Measurements from ENCODE around the gene LINC01488. TPM values are rescaled to one million over a fixed set of nuclear protein-coding genes. Genes with fewer than 3 reads are reported as not detected.

Gene LINC01488
- total and polyA plus RNA-seq, 2 of the 13 experiments (the other 11 are each of a cell fraction or from before 2014, with no cell fraction given): 0.26 to 0.58 TPM

DNA sequence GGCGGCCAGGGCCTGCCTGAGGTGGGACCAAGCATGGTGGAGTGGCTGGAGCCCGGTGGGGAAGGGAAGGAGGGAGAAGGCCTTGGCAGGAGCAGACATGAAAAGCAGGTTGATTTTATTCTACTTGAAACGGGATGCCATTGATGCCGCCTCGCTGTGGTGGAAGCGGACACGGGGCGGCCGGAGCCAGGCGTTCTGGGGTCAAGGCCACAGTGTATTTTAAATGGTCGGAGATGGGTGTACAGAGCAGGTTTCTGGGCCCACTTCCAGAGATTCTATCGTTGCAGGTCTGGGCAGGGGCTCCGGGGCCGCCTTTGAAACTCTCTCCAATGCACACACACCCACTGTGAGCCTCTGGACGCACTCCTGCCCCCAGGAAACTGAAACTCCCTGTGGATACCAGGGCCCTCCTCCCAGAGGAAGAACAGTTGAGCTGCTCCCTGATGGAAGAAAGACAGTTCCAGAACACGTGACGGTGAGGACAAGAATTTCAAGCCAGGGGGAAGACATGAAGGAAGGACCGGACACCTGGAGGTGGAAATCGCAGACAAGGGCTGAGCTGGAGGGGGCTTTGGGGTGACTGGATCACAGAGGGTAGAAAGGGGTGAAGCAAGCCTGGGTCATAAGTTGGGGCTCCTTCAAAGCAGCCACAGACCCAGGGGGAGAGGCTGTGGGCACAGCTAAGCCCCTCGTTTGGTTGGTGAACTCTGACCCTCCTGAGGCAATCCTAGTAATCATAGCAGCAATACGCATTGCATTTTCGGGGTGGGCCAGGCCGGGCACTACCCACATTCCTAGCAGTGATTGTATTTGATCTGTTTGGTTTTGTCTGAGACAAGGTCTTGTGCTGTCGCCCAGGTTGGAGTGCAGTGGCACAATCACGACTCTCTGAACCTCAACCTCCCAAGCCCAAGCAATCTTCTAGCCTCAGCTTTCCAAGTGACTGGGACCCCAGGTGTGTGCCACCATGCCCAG lies 12.3 kb upstream of the LINC01488 start (continued):
- TF ChIP-seq, protein P1, sequence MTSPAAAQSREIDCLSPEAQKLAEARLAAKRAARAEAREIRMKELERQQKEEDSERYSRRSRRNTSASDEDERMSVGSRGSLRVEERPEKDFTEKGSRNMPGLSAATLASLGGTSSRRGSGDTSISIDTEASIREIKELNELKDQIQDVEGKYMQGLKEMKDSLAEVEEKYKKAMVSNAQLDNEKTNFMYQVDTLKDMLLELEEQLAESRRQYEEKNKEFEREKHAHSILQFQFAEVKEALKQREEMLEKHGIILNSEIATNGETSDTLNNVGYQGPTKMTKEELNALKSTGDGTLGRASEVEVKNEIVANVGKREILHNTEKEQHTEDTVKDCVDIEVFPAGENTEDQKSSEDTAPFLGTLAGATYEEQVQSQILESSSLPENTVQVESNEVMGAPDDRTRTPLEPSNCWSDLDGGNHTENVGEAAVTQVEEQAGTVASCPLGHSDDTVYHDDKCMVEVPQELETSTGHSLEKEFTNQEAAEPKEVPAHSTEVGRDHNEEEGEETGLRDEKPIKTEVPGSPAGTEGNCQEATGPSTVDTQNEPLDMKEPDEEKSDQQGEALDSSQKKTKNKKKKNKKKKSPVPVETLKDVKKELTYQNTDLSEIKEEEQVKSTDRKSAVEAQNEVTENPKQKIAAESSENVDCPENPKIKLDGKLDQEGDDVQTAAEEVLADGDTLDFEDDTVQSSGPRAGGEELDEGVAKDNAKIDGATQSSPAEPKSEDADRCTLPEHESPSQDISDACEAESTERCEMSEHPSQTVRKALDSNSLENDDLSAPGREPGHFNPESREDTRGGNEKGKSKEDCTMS (CRISPR knock-in tag; conservative IDR thresholded peaks at IDR 0.05): no peak
- TF ChIP-seq RFX5 (IDR thresholded peaks at IDR 0.05; ENCODE audit: low read depth, low read length) (no peak), TBX2 (CRISPR knock-in tag; IDR thresholded peaks at IDR 0.05; ENCODE audit: borderline replicate concordance) (peak; percentile 49; the same call in 1 of the 2 replicates), TGIF2 (CRISPR knock-in tag; IDR thresholded peaks at IDR 0.05) (no peak), HHEX (CRISPR knock-in tag; IDR thresholded peaks at IDR 0.05) (no peak), CREM (IDR thresholded peaks at IDR 0.05) (no peak; the same call in 1 of the 2 replicates), CREM (CRISPR knock-in tag; IDR thresholded peaks at IDR 0.05) (no peak), SIN3A (IDR thresholded peaks at IDR 0.05; ENCODE audit: borderline replicate concordance, low read depth, low read length) (no peak), GATAD2A (CRISPR knock-in tag; IDR thresholded peaks at IDR 0.05) (peak; percentile 66), RXRB (CRISPR knock-in tag; IDR thresholded peaks at IDR 0.05; ENCODE audit: borderline replicate concordance) (peak; percentile 89), ZNF766 (CRISPR knock-in tag; IDR thresholded peaks at IDR 0.05; ENCODE audit: borderline replicate concordance) (no peak)
- TF ChIP-seq, protein P2, sequence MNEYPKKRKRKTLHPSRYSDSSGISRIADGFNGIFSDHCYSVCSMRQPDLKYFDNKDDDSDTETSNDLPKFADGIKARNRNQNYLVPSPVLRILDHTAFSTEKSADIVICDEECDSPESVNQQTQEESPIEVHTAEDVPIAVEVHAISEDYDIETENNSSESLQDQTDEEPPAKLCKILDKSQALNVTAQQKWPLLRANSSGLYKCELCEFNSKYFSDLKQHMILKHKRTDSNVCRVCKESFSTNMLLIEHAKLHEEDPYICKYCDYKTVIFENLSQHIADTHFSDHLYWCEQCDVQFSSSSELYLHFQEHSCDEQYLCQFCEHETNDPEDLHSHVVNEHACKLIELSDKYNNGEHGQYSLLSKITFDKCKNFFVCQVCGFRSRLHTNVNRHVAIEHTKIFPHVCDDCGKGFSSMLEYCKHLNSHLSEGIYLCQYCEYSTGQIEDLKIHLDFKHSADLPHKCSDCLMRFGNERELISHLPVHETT (CRISPR knock-in tag; conservative IDR thresholded peaks at IDR 0.05): 0 out of 2 replicates have a peak, but pooled peaks have one; percentile 19
- TF ChIP-seq, protein P3, sequence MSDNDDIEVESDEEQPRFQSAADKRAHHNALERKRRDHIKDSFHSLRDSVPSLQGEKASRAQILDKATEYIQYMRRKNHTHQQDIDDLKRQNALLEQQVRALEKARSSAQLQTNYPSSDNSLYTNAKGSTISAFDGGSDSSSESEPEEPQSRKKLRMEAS (IDR thresholded peaks at IDR 0.05): 0 out of 2 replicates have a peak, but pooled peaks have one; percentile 19
- TF ChIP-seq, protein P4, sequence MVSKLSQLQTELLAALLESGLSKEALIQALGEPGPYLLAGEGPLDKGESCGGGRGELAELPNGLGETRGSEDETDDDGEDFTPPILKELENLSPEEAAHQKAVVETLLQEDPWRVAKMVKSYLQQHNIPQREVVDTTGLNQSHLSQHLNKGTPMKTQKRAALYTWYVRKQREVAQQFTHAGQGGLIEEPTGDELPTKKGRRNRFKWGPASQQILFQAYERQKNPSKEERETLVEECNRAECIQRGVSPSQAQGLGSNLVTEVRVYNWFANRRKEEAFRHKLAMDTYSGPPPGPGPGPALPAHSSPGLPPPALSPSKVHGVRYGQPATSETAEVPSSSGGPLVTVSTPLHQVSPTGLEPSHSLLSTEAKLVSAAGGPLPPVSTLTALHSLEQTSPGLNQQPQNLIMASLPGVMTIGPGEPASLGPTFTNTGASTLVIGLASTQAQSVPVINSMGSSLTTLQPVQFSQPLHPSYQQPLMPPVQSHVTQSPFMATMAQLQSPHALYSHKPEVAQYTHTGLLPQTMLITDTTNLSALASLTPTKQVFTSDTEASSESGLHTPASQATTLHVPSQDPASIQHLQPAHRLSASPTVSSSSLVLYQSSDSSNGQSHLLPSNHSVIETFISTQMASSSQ (IDR thresholded peaks at IDR 0.05; ENCODE audit: low read depth): no peak
- TF ChIP-seq, protein P4 (CRISPR knock-in tag; IDR thresholded peaks at IDR 0.05; ENCODE audit: borderline replicate concordance): 0 out of 2 replicates have a peak, but pooled peaks have one; percentile 38
- TF ChIP-seq, protein P5, sequence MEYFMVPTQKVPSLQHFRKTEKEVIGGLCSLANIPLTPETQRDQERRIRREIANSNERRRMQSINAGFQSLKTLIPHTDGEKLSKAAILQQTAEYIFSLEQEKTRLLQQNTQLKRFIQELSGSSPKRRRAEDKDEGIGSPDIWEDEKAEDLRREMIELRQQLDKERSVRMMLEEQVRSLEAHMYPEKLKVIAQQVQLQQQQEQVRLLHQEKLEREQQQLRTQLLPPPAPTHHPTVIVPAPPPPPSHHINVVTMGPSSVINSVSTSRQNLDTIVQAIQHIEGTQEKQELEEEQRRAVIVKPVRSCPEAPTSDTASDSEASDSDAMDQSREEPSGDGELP (IDR thresholded peaks at IDR 0.05; ENCODE audit: borderline replicate concordance, low read depth): 0 out of 2 replicates have a peak, but pooled peaks have one; percentile 11
